HG03571 (cell line): ENCODE measurements around the gene POU6F1.
"Not testable (repeated sequence)": the region's sequence is repeated elsewhere in the genome, so short reads cannot be mapped to it uniquely, and the experiment has no call there.

Experiments
- ATAC-seq: cut with Tn5 transposase; IDR thresholded peaks from one replicate; pipeline ENCODE4 v1.9.1; 2021; ENCODE audit not compliant: unreplicated experiment

POU6F1 gene, protein sequence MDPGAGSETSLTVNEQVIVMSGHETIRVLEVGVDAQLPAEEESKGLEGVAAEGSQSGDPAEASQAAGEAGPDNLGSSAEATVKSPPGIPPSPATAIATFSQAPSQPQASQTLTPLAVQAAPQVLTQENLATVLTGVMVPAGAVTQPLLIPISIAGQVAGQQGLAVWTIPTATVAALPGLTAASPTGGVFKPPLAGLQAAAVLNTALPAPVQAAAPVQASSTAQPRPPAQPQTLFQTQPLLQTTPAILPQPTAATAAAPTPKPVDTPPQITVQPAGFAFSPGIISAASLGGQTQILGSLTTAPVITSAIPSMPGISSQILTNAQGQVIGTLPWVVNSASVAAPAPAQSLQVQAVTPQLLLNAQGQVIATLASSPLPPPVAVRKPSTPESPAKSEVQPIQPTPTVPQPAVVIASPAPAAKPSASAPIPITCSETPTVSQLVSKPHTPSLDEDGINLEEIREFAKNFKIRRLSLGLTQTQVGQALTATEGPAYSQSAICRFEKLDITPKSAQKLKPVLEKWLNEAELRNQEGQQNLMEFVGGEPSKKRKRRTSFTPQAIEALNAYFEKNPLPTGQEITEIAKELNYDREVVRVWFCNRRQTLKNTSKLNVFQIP

DNA sequence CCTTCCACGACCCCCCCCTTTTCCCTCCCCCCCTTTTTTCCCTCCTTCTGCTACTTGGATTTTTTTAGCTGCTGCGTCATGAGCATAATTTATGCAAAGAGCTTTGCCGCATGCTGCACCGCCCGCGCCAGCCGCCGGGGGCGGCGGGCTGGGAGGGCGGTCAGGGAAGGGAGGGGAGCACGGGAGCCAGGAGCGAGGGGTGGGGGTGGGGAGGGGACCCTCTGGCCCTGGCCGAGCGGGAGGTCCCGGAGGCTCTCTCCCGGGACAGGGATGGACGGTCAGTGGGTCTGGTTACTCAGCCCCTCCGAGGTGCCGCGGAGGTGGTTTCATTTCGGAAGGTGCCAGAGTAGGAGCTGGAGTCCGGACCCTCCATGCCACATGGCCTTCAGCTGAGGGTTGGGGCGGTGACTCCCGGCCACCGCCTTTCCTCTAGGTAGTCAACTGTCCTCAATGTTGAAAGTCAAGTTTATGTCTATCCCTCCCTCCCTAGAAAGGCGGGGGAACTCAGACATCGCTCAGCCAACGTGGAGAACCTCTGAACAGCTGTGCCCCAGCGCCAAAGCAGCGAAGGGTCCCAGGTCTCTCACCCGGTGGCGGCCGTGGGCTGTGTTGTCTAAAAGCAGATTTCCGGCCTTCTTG is at the start of gene POU6F1:
Gene POU6F1, minus strand, starts transcription at position 95 of the 639 bp plus-strand sequence. CDS start 11,226 bp downstream, outside the sequence.
- ATAC-seq = peak; percentile 72

DNA sequence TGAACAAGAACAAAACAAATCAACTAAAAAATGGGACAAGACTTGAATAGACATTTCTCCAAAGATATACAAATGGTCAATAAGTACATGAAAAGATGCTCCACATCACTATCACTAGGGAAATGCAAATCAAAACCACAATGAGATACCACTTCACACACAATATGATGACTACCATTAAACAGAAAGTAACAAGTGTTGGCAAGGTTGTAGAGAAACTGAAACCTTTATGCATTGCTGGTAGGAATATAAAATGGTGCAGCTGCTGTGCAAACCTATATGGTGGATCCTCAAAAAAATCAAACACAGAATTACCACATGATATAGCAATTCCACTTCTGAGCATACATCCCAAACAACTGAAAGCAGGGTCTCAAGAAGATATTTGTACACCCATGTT is 47.2 kb upstream of the POU6F1 start:
- no peak for ATAC-seq

DNA sequence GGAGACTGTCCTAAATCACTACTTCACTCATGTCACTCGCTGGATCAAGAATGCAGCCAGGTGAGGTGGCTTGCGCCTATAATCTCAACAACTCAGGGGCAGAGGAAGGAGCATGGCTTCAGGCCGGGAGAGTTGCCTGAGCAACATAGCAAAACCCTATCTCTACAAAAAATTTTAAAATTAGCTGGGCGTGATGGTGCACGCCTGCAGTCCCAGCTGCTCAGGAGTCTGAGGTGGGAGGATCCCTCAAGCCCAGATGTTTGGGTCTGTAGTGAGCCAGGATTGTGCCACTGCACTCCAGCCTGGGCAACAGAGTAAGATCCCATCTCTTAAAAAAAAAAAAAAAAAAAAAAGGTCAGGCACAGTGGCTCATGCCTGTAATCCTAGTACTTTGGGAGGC is 46.4 kb upstream of the POU6F1 start:
- ATAC-seq = no peak

DNA sequence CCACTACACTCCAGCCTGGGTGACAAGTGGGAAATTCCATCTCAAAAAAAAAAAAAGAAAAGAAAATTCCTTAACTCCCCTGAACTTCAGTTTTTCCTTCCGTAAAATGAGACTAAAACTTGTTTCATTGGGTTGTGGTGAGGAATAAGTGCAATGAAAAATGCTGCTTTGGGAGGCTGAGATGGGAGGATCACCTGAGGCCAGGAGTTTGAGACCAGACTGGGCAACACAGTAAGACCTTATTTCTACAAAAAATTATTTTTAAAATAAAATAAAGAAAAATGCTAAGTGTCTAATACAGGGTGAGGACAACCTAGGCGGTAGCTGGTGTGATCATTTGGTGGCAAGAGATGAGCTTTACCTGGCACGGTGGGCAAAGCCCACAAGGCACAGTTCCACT is 45.5 kb upstream of the POU6F1 start:
- ATAC-seq = no peak

DNA sequence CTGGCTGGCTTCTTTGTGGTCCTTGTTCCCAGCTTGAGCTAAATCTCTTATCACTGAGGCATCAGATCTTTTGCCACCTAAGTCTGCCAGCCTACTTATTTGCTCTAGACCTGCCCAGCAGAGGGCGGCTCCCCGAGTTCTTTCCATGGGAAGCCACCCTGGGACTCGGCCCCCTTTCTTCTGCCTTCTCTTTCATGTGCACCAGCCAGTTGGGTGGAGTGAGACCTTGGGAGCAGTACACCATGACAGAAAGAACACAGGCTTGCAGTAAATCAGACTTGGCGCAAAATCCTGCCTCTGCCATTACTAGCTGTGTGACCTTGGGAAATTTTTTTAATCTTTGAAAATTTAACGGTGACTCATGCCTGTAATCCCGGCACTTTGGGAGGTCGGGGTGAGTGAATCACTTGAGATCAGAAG is 44.9 kb upstream of the POU6F1 start:
- no peak for ATAC-seq

DNA sequence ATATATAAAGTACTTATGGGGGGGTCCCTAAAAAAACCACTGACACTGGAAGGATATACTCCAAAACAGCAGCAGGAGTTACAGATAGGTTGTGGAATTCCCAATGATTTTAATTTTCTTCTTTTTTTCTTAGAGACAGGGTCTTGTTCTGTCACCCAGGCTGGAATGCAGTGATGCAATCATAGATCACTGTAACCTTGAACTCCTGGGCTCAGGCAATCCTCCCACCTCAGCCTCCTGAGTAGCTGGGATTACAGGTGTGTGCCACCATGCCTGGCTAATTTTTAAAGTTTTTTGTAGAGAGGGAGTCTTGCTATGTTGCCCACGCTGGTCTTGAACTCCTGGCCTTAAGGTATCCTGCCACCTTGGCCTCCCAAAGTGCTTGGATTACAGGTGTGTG is 41.7 kb upstream of the POU6F1 start:
- ATAC-seq = not testable (repeated sequence)

DNA sequence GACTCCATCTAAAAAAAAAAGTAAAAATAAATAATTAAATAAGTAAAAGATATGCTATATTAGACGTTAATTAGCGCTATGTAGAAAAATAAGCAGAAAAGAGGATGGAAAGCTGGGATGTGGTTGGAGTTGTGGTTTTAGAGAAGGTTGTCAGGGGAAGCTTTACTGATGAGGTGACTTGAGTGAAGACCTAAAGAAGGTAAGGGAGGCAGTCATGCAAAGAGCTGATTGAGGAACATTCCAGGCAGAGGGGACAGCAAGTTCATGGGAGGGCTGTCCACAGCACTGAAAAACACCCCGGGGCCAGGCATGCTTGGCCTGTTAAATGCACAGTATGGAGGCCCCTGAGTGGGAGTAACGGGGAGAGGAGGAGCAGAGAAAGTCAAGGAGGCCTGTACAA is 36.7 kb upstream of the POU6F1 start:
- ATAC-seq = no peak

DNA sequence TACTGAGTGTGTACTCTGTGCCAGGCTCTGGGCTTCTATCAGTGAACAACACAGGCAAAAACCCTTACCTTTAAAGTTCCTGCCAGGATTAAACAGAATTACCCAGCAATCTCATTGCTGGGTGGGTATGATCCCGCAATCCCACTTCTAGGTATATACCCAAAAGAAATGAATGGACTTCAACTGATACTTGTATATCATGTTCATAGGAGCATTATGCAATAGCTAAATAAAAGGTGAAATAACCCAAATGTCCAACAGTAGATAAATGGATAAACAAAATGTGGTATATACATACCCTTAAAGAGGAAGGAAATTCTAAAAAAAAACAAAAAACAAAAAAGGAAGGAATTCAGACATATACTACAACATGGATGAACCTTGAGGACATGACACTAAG is 35.4 kb upstream of the POU6F1 start:
- no peak for ATAC-seq

DNA sequence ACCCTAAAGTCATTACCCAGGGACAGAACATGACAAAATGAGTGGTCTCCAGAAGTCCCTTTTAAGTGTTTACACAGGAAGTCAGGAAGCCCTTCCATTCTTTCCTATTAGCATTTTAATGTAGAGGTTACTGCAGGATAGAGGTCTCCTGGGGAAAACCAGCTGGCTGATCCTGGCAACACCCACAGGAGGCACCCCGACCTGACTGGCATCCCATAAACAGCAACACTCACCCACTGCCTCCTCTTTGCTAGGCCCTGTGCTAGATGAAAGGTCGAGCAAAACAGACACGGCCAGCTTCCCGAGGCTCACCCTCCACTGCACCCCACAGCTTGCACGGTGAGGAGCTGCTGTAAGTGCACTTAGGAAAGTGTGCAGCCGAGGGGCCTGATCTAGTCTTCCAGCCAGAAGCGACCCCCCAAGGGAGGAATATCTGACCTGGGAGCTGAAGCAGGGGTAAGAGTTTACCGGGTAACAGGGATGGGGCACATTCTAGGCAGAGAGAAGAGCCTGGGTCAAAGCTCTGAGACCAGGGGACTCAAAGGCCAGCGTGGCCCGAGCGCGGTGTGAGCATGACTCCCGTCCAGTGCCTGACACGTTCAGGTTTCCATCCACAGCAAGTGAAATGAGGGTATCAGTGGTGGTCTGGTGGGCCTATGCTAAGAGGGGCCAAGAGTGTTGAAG is 29.8 kb upstream of the POU6F1 start:
- ATAC-seq = no peak

DNA sequence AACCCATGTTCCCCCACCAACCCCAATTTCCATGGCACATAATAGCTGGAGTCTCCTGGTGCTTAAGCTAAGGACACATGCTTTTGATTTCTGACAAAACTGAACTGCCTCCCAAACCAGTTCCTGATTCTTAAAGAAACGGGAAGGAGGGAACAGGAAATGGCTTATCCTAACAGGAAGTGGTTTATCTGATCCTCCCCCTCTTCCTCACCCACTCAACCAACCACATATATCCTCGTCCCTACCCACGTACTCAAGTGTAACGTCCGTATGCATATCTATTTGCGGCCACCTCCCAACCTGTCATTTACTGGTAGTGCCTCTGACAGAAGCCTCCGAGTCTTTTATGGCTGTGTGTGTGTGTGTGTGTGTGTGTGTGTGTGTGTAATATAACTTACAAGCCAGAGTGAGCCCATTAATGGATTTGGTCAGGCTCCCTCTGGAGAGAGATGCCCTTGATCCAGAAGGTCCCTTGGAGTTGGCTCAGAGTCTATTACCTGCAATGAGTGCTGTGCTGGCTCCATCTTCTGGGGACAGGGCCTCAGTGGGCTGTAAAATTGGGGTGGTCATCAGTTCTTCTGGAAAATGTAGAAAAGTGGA is 28.5 kb upstream of the POU6F1 start:
- ATAC-seq = no peak

DNA sequence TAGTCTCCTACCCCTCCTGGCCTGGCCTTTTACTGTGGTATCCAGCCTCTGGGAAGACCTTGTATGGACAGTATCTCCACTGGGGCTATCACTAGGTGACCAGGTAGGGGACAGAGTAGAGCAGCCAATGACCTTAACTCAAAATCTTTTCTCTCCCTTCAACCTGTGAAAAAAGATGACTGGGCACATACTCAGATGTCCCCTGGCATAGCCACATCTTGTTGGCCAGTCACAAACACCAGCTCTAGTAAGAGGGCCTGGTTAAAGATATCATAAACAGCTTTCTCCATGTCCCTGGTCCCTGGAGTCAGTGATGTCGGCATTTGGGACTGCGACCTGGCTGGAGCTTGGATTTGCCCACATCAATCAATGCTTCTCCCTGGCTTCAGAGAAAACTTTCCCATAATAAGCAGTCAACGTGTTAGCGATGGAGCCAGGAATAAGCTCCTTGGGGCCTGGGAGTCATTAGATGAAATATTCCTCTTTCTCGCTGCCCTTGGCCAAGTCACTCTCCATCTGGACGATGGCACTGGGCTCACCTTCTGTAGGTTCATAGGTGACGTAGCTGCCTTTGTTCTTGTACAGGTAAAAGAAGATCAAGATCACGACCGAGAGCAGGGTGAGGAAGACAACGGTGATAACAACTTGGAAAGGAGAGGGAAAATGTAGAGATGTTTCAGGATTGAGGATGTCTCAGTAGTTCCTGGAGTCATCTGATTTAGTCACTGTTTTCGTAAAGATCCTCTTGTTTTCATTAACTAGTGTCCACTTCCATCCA is 27.8 kb upstream of the POU6F1 start:
- ATAC-seq = no peak

DNA sequence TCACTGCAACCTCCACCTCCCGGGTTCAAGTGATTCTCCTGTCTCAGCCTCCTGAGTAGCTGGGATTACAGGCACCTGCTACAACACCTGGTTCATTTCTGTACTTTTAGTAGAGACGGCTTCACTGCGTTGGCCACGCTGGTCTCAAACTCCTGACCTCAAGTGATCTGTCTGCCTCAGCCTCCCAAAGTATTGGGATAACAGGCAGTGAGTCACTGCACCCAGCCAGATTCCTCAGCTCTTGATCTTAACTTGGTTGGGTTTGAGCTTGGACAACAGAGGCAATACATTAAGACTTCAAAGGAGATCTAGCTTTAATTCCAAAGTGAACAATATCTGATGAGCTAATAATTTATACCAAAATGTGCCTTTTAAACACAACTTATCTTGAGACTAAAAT is 26.4 kb upstream of the POU6F1 start:
- ATAC-seq = no peak

DNA sequence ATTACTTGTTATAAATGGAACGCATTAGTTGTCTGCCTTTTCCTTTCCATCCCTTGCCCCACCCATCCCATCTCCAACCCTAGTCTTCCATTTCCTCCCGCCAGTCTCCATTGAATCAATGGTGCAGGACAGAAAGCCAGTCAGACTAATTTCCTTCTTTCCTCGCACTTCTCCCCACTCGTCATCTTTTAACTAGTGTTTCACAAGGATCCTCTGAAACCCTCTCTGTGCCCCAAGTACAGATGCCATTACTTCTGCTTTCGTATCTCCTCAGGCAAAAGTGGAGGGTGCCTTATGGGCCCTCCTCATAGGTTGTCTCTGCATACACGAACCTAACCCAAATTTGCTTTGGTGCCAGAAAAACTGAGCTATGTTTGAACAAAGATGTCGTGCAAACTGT is 25.0 kb upstream of the POU6F1 start:
- no peak for ATAC-seq

DNA sequence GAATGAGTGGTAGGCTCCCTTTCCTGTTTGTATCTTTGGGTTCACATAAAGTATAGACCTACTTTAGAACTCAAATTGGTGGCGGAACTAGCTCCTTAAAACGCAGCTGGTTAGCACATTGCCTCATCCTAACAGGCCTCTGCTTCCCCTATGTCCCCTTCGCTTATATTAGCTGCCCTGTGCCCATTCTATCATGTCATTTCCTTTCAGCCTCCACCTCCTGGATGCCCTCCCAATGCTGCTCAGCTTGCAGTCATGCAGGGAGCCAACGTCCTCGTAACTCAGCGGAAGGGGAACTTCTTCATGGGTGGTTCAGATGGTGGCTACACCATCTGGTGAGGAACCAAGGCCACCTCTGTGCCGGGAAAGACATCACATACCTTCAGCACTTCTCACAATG is 24.3 kb upstream of the POU6F1 start:
- no peak for ATAC-seq

DNA sequence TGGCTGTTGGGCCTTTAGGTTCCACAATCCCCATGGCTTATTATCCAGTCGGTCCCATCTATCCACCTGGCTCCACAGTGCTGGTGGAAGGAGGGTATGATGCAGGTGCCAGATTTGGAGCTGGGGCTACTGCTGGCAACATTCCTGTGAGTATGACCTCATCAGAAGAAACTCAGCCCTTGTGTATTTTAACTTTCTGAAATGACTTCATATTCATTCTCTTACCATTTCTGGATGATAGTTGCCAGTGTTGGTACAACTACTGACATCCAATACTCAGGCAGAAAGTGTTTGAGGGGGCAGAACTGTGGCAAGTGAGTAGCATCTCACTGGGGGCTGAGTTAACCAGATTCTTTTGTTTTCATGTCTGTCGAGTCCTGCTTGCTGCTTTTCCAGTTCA is 23.1 kb upstream of the POU6F1 start:
- ATAC-seq = no peak

DNA sequence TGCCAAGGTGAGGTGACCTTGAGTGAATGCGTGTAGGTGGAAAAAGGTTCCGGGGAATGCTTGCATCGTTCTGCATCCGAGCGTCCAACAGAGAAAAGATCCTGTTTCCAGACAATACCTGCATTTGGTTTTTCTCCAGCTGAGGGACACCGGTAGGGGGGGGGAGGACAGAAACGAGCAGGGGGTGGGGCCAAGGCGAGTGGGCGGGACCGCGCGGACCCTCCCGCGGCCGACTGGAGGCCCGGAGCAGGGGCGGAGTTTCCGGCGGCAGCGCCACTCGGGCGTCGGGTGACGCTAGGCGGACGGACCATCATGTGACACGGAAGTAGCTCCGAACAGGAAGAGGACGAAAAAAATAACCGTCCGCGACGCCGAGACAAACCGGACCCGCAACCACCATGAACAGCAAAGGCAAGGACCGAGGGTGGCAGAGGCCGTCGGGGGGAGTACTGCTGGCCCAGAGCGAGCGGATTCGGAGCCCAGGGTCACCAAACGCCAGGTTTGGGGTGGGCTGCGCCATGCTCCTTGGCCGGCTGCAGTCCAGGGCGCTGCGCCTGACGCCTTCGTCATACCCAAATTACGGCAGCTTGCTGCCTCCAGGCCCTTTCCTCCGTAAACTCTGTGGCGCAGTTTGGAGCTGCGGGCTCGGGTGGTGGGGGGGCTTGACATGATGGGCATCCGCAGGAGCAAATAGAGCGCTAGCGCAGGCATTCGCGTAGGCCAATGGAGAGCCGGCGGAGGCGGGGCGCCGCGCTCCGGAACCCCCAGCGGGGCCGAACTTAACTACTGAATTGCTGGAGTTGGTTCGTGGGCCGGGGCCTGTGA is 20.9 kb upstream of the POU6F1 start, which contains the start of gene DAZAP2:
Gene DAZAP2, plus strand, starts transcription at position 317 of the 825 bp plus-strand sequence. Its CDS starts 82 bp downstream, at position 399.
- peak; percentile 85 for ATAC-seq

DNA sequence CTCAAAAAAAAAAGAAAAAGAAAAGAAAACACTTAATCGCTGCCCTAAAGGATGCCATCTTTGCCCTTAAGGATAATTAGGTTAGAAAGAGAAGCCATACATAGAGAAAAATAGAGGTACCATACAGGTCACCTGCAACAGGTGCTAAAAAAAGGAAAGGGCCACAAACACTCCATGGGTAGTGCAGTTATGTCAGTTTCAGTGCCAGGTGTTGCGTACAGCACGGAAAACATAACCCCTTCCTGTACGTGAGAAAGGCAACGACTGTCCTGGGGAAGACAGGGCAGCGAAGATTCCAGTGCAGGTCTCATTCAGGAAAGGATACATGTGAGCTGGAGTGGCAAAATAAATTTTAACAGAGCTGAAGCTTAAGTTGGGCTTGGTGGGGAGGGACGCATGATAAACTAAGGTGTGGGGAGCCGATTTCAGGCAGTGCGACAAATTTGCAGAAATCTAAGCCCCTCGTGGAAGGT is 20.2 kb upstream of the POU6F1 start:
- no peak for ATAC-seq

DNA sequence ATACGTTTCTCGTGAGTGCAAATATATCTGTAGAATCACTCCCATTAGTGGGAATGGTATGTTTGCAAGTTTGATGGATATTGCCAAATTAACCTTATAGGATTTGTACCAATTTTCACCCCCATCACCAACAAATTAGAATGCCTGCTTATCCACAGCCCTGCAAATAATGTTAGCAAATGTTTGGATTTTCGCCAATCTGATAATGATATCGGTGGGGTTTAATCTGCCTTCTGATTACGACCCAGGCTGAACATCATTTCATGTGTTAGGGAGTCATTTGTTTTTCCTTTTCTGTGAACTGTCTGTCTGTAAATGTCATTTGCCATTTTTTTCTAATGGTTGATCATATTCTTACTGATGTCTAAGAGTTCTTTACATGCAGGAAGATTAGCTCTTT is 16.7 kb upstream of the POU6F1 start:
- ATAC-seq = no peak

DNA sequence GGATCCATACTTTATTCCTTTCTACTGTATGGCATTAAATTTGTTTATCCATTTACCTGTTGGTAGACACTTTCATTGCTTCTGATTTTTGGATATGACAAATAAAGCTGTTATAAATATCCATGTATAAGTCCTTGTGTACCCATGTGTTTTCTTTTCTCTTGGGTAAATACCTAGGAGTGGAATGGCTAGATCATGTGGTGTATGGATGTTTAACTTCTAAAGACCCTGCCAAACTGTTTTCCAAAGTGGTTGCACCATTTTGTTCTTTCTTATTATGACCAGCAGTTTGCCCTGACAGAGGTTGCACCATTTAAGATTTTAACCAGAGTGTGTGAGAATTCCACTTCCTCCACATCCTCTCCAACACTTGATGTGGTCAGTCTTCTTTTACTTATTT is 14.8 kb upstream of the POU6F1 start:
- ATAC-seq = no peak
